Neutrophil (primary cell): ENCODE measurements around the gene SMAGP.

Source experiments
- H3K27ac ChIP-seq: fragments of 200-600 bp; sonication (generic); 2 replicates; pipeline ENCODE4 v1.5.1; 2016; ENCODE audit warnings: mild to moderate bottlenecking, moderate library complexity
- H3K27me3 ChIP-seq: fragments of 200-600 bp; sonication (generic); 2 replicates; pipeline ENCODE4 v1.6.0; 2016; ENCODE audit warnings: mild to moderate bottlenecking
- H3K36me3 ChIP-seq: fragments of 200-600 bp; sonication (generic); 2 replicates; pipeline ENCODE4 v1.5.1; 2017
- H3K4me1 ChIP-seq, 2 experiments: fragments of 200-600 bp in 1 of 2; sonication (generic) in 1 of 2; 1 replicate in 1 of 2; 2 replicates in 1 of 2; pipeline versions ENCODE4 v1.5.1 to v1.6.1; 2013 to 2016; ENCODE audit warnings: low read depth in 1 of 2, low read length in 1 of 2, mild to moderate bottlenecking in 1 of 2, moderate library complexity in 1 of 2; ENCODE audit not compliant: control insufficient read depth in 1 of 2, insufficient read depth in 1 of 2
- H3K4me3 ChIP-seq, 2 experiments: fragments of 200-600 bp in 1 of 2; sonication (generic) in 1 of 2; 1 replicate in 1 of 2; 2 replicates in 1 of 2; pipeline ENCODE4 v1.5.1; 2013 to 2016; ENCODE audit warnings: low read depth in 1 of 2, low read length in 1 of 2, mild to moderate bottlenecking in 1 of 2, moderate library complexity in 1 of 2
- H3K9me3 ChIP-seq: fragments of 200-600 bp; sonication (generic); 2 replicates; pipeline ENCODE4 v1.5.1; 2016
- TF ChIP-seq, protein P1 (sequence below): fragments of 200-600 bp; sonication (generic); IDR thresholded peaks from 2 replicates; pipeline ENCODE4 v1.5.1; 2016; ENCODE audit warnings: antibody characterized with exemption

SMAGP gene

DNA sequence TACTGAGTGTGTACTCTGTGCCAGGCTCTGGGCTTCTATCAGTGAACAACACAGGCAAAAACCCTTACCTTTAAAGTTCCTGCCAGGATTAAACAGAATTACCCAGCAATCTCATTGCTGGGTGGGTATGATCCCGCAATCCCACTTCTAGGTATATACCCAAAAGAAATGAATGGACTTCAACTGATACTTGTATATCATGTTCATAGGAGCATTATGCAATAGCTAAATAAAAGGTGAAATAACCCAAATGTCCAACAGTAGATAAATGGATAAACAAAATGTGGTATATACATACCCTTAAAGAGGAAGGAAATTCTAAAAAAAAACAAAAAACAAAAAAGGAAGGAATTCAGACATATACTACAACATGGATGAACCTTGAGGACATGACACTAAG is 16.9 kb downstream of the SMAGP start:
- Histone ChIP-seq H3K4me1 (peaks cover 33 to 36% of the 10 kb centered on the region in 2 experiments), H3K27ac (peak overlapping the region; percentile 1), H3K27me3 (no peaks in the 10 kb centered on the region), H3K36me3 (no peaks in the 10 kb centered on the region), H3K9me3 (no peaks in the 10 kb centered on the region), H3K4me3 (no peak overlapping the region)
- TF ChIP-seq, protein P1, sequence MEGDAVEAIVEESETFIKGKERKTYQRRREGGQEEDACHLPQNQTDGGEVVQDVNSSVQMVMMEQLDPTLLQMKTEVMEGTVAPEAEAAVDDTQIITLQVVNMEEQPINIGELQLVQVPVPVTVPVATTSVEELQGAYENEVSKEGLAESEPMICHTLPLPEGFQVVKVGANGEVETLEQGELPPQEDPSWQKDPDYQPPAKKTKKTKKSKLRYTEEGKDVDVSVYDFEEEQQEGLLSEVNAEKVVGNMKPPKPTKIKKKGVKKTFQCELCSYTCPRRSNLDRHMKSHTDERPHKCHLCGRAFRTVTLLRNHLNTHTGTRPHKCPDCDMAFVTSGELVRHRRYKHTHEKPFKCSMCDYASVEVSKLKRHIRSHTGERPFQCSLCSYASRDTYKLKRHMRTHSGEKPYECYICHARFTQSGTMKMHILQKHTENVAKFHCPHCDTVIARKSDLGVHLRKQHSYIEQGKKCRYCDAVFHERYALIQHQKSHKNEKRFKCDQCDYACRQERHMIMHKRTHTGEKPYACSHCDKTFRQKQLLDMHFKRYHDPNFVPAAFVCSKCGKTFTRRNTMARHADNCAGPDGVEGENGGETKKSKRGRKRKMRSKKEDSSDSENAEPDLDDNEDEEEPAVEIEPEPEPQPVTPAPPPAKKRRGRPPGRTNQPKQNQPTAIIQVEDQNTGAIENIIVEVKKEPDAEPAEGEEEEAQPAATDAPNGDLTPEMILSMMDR: no peak

DNA sequence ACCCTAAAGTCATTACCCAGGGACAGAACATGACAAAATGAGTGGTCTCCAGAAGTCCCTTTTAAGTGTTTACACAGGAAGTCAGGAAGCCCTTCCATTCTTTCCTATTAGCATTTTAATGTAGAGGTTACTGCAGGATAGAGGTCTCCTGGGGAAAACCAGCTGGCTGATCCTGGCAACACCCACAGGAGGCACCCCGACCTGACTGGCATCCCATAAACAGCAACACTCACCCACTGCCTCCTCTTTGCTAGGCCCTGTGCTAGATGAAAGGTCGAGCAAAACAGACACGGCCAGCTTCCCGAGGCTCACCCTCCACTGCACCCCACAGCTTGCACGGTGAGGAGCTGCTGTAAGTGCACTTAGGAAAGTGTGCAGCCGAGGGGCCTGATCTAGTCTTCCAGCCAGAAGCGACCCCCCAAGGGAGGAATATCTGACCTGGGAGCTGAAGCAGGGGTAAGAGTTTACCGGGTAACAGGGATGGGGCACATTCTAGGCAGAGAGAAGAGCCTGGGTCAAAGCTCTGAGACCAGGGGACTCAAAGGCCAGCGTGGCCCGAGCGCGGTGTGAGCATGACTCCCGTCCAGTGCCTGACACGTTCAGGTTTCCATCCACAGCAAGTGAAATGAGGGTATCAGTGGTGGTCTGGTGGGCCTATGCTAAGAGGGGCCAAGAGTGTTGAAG is 22.6 kb downstream of the SMAGP start:
- Histone ChIP-seq H3K4me3 (no peak overlapping the region), H3K36me3 (peaks cover 28% of the 10 kb centered on the region), H3K27ac (peak overlapping the region; percentile 82), H3K4me1 (peaks cover 78 to 81% of the 10 kb centered on the region in 2 experiments), H3K27me3 (no peaks in the 10 kb centered on the region), H3K9me3 (no peaks in the 10 kb centered on the region)
- TF ChIP-seq, protein P1: no peak

DNA sequence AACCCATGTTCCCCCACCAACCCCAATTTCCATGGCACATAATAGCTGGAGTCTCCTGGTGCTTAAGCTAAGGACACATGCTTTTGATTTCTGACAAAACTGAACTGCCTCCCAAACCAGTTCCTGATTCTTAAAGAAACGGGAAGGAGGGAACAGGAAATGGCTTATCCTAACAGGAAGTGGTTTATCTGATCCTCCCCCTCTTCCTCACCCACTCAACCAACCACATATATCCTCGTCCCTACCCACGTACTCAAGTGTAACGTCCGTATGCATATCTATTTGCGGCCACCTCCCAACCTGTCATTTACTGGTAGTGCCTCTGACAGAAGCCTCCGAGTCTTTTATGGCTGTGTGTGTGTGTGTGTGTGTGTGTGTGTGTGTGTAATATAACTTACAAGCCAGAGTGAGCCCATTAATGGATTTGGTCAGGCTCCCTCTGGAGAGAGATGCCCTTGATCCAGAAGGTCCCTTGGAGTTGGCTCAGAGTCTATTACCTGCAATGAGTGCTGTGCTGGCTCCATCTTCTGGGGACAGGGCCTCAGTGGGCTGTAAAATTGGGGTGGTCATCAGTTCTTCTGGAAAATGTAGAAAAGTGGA is 23.9 kb downstream of the SMAGP start:
- Histone ChIP-seq H3K4me1 (peaks cover 91 to 94% of the 10 kb centered on the region in 2 experiments), H3K27me3 (no peaks in the 10 kb centered on the region), H3K27ac (peak overlapping the region; percentile 82), H3K9me3 (no peaks in the 10 kb centered on the region), H3K36me3 (peaks cover 41% of the 10 kb centered on the region), H3K4me3 (peak overlapping the region; percentile 39 to 46)
- TF ChIP-seq, protein P1: peak; percentile 39

DNA sequence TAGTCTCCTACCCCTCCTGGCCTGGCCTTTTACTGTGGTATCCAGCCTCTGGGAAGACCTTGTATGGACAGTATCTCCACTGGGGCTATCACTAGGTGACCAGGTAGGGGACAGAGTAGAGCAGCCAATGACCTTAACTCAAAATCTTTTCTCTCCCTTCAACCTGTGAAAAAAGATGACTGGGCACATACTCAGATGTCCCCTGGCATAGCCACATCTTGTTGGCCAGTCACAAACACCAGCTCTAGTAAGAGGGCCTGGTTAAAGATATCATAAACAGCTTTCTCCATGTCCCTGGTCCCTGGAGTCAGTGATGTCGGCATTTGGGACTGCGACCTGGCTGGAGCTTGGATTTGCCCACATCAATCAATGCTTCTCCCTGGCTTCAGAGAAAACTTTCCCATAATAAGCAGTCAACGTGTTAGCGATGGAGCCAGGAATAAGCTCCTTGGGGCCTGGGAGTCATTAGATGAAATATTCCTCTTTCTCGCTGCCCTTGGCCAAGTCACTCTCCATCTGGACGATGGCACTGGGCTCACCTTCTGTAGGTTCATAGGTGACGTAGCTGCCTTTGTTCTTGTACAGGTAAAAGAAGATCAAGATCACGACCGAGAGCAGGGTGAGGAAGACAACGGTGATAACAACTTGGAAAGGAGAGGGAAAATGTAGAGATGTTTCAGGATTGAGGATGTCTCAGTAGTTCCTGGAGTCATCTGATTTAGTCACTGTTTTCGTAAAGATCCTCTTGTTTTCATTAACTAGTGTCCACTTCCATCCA is 24.6 kb downstream of the SMAGP start:
- H3K36me3 ChIP-seq: peaks cover 48% of the 10 kb centered on the region
- H3K4me1 ChIP-seq: peaks cover 97 to 99% of the 10 kb centered on the region in 2 experiments
- H3K27me3 ChIP-seq: no peaks in the 10 kb centered on the region

DNA sequence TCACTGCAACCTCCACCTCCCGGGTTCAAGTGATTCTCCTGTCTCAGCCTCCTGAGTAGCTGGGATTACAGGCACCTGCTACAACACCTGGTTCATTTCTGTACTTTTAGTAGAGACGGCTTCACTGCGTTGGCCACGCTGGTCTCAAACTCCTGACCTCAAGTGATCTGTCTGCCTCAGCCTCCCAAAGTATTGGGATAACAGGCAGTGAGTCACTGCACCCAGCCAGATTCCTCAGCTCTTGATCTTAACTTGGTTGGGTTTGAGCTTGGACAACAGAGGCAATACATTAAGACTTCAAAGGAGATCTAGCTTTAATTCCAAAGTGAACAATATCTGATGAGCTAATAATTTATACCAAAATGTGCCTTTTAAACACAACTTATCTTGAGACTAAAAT is 25.9 kb downstream of the SMAGP start:
- peaks cover 60% of the 10 kb centered on the region for H3K36me3 ChIP-seq
- H3K4me1 ChIP-seq: peaks cover 95 to 97% of the 10 kb centered on the region in 2 experiments
- no peaks in the 10 kb centered on the region for H3K27me3 ChIP-seq
- TF ChIP-seq, protein P1: no peak
- H3K4me3 ChIP-seq: no peak overlapping the region
- H3K27ac ChIP-seq: peak overlapping the region; percentile 100
- peaks cover 5% of the 10 kb centered on the region for H3K9me3 ChIP-seq

More for the DNA sequence above, 24.6 kb downstream of the SMAGP start:
- peak overlapping the region; percentile 39 to 46 for H3K4me3 ChIP-seq
- peak overlapping the region; percentile 82 for H3K27ac ChIP-seq
- H3K9me3 ChIP-seq: peaks cover under 1% of the 10 kb centered on the region
- TF ChIP-seq, protein P1: no peak
